ENCODE data around the gene POT1. TPM values are rescaled to one million over a fixed set of nuclear protein-coding genes. Genes with fewer than 3 reads are reported as not detected.
A peak's percentile ranks its signal among the peaks of the same experiment; 100 is the strongest.

Gene POT1
- total RNA-seq, 1 donor from 2014 or later: 19.4 TPM

GRCh38 chr7:124780608-124781007, 149.0 kb downstream of the POT1 start:
- no peak for TF ChIP-seq CTCF (IDR thresholded peaks at IDR 0.05)
- Histone ChIP-seq H3K27me3 (ENCODE audit: low read depth) (no peaks in the 10 kb centered on the region), H3K27ac (no peak overlapping the region), H3K4me1 (no peaks in the 10 kb centered on the region), H3K4me3 (no peak overlapping the region), H3K9me3 (no peaks in the 10 kb centered on the region), H3K36me3 (no peaks in the 10 kb centered on the region)
- intact Hi-C loops (cut with DNase I): no loop called here
- DNase-seq (no peak), ATAC-seq (no peak)

GRCh38 chr7:124780056-124780455, 149.6 kb downstream of the POT1 start:
- no peak for TF ChIP-seq CTCF (IDR thresholded peaks at IDR 0.05)
- Histone ChIP-seq H3K27me3 (ENCODE audit: low read depth) (no peaks in the 10 kb centered on the region), H3K4me1 (no peaks in the 10 kb centered on the region), H3K36me3 (no peaks in the 10 kb centered on the region), H3K27ac (no peak overlapping the region), H3K4me3 (no peak overlapping the region), H3K9me3 (no peaks in the 10 kb centered on the region)
- intact Hi-C loops (cut with DNase I): no loop called here
- no peak for DNase-seq
- no peak for ATAC-seq

- DNase-seq (no peak), ATAC-seq (no peak)
- intact Hi-C loops (cut with DNase I): no loop called here
- Histone ChIP-seq H3K36me3 (no peaks in the 10 kb centered on the region), H3K27ac (no peak overlapping the region), H3K9me3 (no peaks in the 10 kb centered on the region), H3K4me1 (no peaks in the 10 kb centered on the region), H3K4me3 (no peak overlapping the region), H3K27me3 (ENCODE audit: low read depth) (no peaks in the 10 kb centered on the region)
- no peak for TF ChIP-seq CTCF (IDR thresholded peaks at IDR 0.05)
These were observed 150.0 kb downstream of the POT1 start for GRCh38 chr7:124779620-124780019.

- intact Hi-C loops (cut with DNase I): no loop called here
These were observed 150.4 kb downstream of the POT1 start for GRCh38 chr7:124779194-124779593.

GRCh38 chr7:124777268-124777667, 152.4 kb downstream of the POT1 start:
- intact Hi-C loops (cut with DNase I): no loop called here
- no peaks in the 10 kb centered on the region for H3K27me3 ChIP-seq (ENCODE audit: low read depth)
- ATAC-seq (no peak), DNase-seq (no peak)
- H3K9me3 ChIP-seq: no peaks in the 10 kb centered on the region
- TF ChIP-seq CTCF (IDR thresholded peaks at IDR 0.05): no peak
- no peaks in the 10 kb centered on the region for H3K4me1 ChIP-seq
- no peak overlapping the region for H3K27ac ChIP-seq
- no peaks in the 10 kb centered on the region for H3K36me3 ChIP-seq
- H3K4me3 ChIP-seq: no peak overlapping the region

More at GRCh38 chr7:124779194-124779593, 150.4 kb downstream of the POT1 start:
- no peak for TF ChIP-seq CTCF (IDR thresholded peaks at IDR 0.05)
- Histone ChIP-seq H3K4me3 (no peak overlapping the region), H3K27me3 (ENCODE audit: low read depth) (no peaks in the 10 kb centered on the region), H3K9me3 (no peaks in the 10 kb centered on the region), H3K4me1 (no peaks in the 10 kb centered on the region), H3K27ac (no peak overlapping the region), H3K36me3 (no peaks in the 10 kb centered on the region)
- DNase-seq (no peak), ATAC-seq (peak; percentile 34 to 58)

GRCh38 chr7:124776153-124776552, 153.5 kb downstream of the POT1 start:
- ATAC-seq (no peak), DNase-seq (no peak)
- intact Hi-C loops (cut with DNase I): no loop called here
- no peaks in the 10 kb centered on the region for H3K27me3 ChIP-seq (ENCODE audit: low read depth)
- H3K9me3 ChIP-seq: no peaks in the 10 kb centered on the region
- no peaks in the 10 kb centered on the region for H3K36me3 ChIP-seq
- no peak overlapping the region for H3K27ac ChIP-seq
- no peak for TF ChIP-seq CTCF (IDR thresholded peaks at IDR 0.05)
- H3K4me3 ChIP-seq: no peak overlapping the region
- H3K4me1 ChIP-seq: no peaks in the 10 kb centered on the region
